MM.1S (cell line): ENCODE results near the gene KCNK5.

Experiments
- DNase-seq: peaks from one replicate; pipeline ENCODE4 v3.0.0-alpha.2; 2015
- H2AFZ ChIP-seq: fragments of 300-600 bp; sonication (generic); 2 replicates; pipeline ENCODE4 v1.6.0; 2016; ENCODE audit warnings: antibody characterized with exemption, low read length
- H3F3A ChIP-seq: fragments of 300-600 bp; sonication (generic); 2 replicates; pipeline ENCODE4 v1.6.1; 2016; ENCODE audit warnings: mild to moderate bottlenecking, antibody characterized with exemption, low read length, moderate library complexity, mixed read lengths; ENCODE audit not compliant: insufficient read depth
- H3K27ac ChIP-seq: fragments of 300-600 bp; sonication (generic); 2 replicates; pipeline ENCODE4 v1.5.1; 2016; ENCODE audit warnings: mild to moderate bottlenecking, low read length
- H3K27me3 ChIP-seq: fragments of 300-600 bp; sonication (generic); replicated peaks from 2 replicates; pipeline ENCODE4 v1.6.0; 2016; ENCODE audit warnings: low read length; ENCODE audit not compliant: insufficient read depth
- H3K36me3 ChIP-seq: fragments of 300-600 bp; sonication (generic); replicated peaks from 2 replicates; pipeline ENCODE4 v1.6.1; 2016; ENCODE audit warnings: mild to moderate bottlenecking, low read length, mixed read lengths; ENCODE audit not compliant: insufficient read depth
- H3K4me1 ChIP-seq: fragments of 300-600 bp; sonication (generic); 2 replicates; pipeline ENCODE4 v1.6.1; 2016; ENCODE audit warnings: low read length, mixed read lengths
- H3K4me2 ChIP-seq: fragments of 300-600 bp; sonication (generic); 2 replicates; pipeline ENCODE4 v1.6.0; 2016; ENCODE audit warnings: low read depth, low read length
- H3K4me3 ChIP-seq: fragments of 300-600 bp; sonication (generic); 2 replicates; pipeline ENCODE4 v1.5.1; 2016; ENCODE audit warnings: low read length, mixed read lengths
- H3K79me2 ChIP-seq: fragments of 300-600 bp; sonication (generic); 2 replicates; pipeline ENCODE4 v1.6.1; 2016; ENCODE audit warnings: mixed run types, low read length, mixed read lengths
- H3K9ac ChIP-seq: fragments of 300-600 bp; sonication (generic); 2 replicates; pipeline ENCODE4 v1.6.1; 2016; ENCODE audit warnings: low read length, mixed read lengths
- H3K9me2 ChIP-seq: fragments of 300-600 bp; sonication (generic); replicated peaks from 2 replicates; pipeline ENCODE4 v1.6.1; 2016; ENCODE audit warnings: mild to moderate bottlenecking, low read length, mixed read lengths; ENCODE audit not compliant: insufficient read depth
- H3K9me3 ChIP-seq: fragments of 300-600 bp; sonication (generic); replicated peaks from 2 replicates; pipeline ENCODE4 v1.6.1; 2016; ENCODE audit warnings: mild to moderate bottlenecking, low read length, mixed read lengths; ENCODE audit not compliant: insufficient read depth
- H4K20me1 ChIP-seq: fragments of 300-600 bp; sonication (generic); 2 replicates; pipeline ENCODE4 v1.6.1; 2016; ENCODE audit warnings: mild to moderate bottlenecking, low read length, moderate library complexity, mixed read lengths; ENCODE audit not compliant: insufficient read depth
- CTCF ChIP-seq: fragments of 300-600 bp; sonication (generic); IDR thresholded peaks from 2 replicates; pipeline ENCODE4 v1.5.1; 2016; ENCODE audit warnings: antibody characterized with exemption, low read length, mixed read lengths
- EZH2 ChIP-seq: fragments of 300-600 bp; sonication (generic); optimal IDR thresholded peaks from 2 replicates; pipeline ENCODE3; 2017; ENCODE audit warnings: low read depth, mild to moderate bottlenecking, antibody characterized with exemption, low read length, mixed read lengths
- EZH2phosphoT487 ChIP-seq: fragments of 300-600 bp; sonication (generic); IDR thresholded peaks from 2 replicates; pipeline ENCODE4 v1.6.1; 2018; ENCODE audit warnings: antibody characterized with exemption, low read length

KCNK5 gene

GRCh38 chr6:39207416-39208222 lies 21.7 kb downstream of the KCNK5 start:
- no peak overlapping the region for H3K9ac ChIP-seq
- no peaks in the 10 kb centered on the region for H3K9me2 ChIP-seq
- H3K4me3 ChIP-seq = no peak overlapping the region
- H3K4me1 ChIP-seq = no peaks in the 10 kb centered on the region
- DNase-seq = no peak
- H3K27ac ChIP-seq = no peak overlapping the region
- H3K4me2 ChIP-seq = no peak overlapping the region
- no peaks in the 10 kb centered on the region for H3F3A ChIP-seq
- no peaks in the 10 kb centered on the region for H3K9me3 ChIP-seq
- no peaks in the 10 kb centered on the region for H3K27me3 ChIP-seq
- TF ChIP-seq EZH2phosphoT487 = no peak
- no peak for TF ChIP-seq EZH2
- no peak for TF ChIP-seq CTCF
- H4K20me1 ChIP-seq = no peaks in the 10 kb centered on the region
- no peaks in the 10 kb centered on the region for H3K36me3 ChIP-seq
- no peak overlapping the region for H2AFZ ChIP-seq
- no peaks in the 10 kb centered on the region for H3K79me2 ChIP-seq

GRCh38 chr6:39206250-39206721 lies 23.0 kb downstream of the KCNK5 start:
- Histone ChIP-seq H3K4me1 (no peaks in the 10 kb centered on the region), H3F3A (no peaks in the 10 kb centered on the region), H4K20me1 (no peaks in the 10 kb centered on the region), H3K4me3 (no peak overlapping the region), H3K27me3 (no peaks in the 10 kb centered on the region), H3K9me3 (no peaks in the 10 kb centered on the region), H3K27ac (no peak overlapping the region), H3K9ac (no peak overlapping the region), H3K4me2 (no peak overlapping the region), H3K36me3 (no peaks in the 10 kb centered on the region), H3K9me2 (no peaks in the 10 kb centered on the region), H3K79me2 (no peaks in the 10 kb centered on the region), H2AFZ (no peak overlapping the region)
- no peak for TF ChIP-seq CTCF
- no peak for DNase-seq

GRCh38 chr6:39204646-39205244 lies 24.5 kb downstream of the KCNK5 start:
- no peak overlapping the region for H3K4me2 ChIP-seq
- H3K4me1 ChIP-seq = no peaks in the 10 kb centered on the region
- no peaks in the 10 kb centered on the region for H4K20me1 ChIP-seq
- TF ChIP-seq EZH2phosphoT487 (no peak), EZH2 (no peak)
- H3K9ac ChIP-seq = no peak overlapping the region
- no peak for DNase-seq
- H3K27me3 ChIP-seq = no peaks in the 10 kb centered on the region
- no peaks in the 10 kb centered on the region for H3K36me3 ChIP-seq
- H3K9me2 ChIP-seq = no peaks in the 10 kb centered on the region
- no peaks in the 10 kb centered on the region for H3F3A ChIP-seq
- H3K27ac ChIP-seq = no peak overlapping the region
- no peaks in the 10 kb centered on the region for H3K79me2 ChIP-seq
- no peaks in the 10 kb centered on the region for H3K9me3 ChIP-seq
- H3K4me3 ChIP-seq = no peak overlapping the region
- H2AFZ ChIP-seq = no peak overlapping the region

- Histone ChIP-seq H3K27me3 (no peaks in the 10 kb centered on the region), H4K20me1 (no peaks in the 10 kb centered on the region), H3K36me3 (no peaks in the 10 kb centered on the region), H2AFZ (no peak overlapping the region), H3K9me3 (no peaks in the 10 kb centered on the region), H3K9me2 (no peaks in the 10 kb centered on the region), H3K4me2 (no peak overlapping the region), H3K4me3 (no peak overlapping the region), H3F3A (no peaks in the 10 kb centered on the region), H3K9ac (no peak overlapping the region), H3K27ac (no peak overlapping the region), H3K4me1 (no peaks in the 10 kb centered on the region), H3K79me2 (no peaks in the 10 kb centered on the region)
- no peak for DNase-seq
- TF ChIP-seq EZH2phosphoT487 (no peak), CTCF (no peak), EZH2 (no peak)
Observed at GRCh38 chr6:39204160-39204495, 25.1 kb downstream of the KCNK5 start.
